Retinal pigment epithelial cell (primary cell): ENCODE data around the gene ATR.
"Not testable (repeated sequence)": the region's sequence is repeated elsewhere in the genome, so short reads cannot be mapped to it uniquely, and the experiment has no call there.

Experiments used
- DNase-seq: peaks from one replicate; pipeline ENCODE4 v3.0.0-alpha.2; 2010; ENCODE audit warnings: low read depth
- H3K4me3 ChIP-seq: 2 replicates; pipeline ENCODE4 v1.5.1; 2011; ENCODE audit warnings: mild to moderate bottlenecking, low read length, control low read depth, moderate library complexity
- TF ChIP-seq, protein P1 (sequence below): conservative IDR thresholded peaks from 2 replicates; pipeline ENCODE4 v1.5.1; 2011; ENCODE audit warnings: low read depth, low read length, control low read depth, inconsistent platforms

Gene ATR

DNA sequence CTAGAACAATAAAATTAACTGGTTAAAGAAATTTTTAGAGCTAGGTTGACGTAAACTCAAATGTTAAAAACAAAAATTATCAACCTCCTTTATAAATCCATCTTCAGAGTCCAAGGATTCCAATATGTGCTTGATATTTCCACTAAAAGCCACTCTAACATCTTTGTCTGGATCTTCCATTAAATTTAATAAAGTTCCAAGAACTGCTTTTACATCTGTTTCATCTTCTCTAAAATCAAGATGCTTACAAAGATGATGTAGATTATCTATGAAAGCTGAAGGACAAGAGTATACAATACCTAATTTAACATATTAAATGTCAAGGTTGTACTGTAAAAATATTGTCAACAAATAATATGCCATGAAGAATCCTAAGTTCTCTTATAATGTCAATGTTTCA, 24.8 kb downstream of the ATR start:
- TF ChIP-seq, protein P1, sequence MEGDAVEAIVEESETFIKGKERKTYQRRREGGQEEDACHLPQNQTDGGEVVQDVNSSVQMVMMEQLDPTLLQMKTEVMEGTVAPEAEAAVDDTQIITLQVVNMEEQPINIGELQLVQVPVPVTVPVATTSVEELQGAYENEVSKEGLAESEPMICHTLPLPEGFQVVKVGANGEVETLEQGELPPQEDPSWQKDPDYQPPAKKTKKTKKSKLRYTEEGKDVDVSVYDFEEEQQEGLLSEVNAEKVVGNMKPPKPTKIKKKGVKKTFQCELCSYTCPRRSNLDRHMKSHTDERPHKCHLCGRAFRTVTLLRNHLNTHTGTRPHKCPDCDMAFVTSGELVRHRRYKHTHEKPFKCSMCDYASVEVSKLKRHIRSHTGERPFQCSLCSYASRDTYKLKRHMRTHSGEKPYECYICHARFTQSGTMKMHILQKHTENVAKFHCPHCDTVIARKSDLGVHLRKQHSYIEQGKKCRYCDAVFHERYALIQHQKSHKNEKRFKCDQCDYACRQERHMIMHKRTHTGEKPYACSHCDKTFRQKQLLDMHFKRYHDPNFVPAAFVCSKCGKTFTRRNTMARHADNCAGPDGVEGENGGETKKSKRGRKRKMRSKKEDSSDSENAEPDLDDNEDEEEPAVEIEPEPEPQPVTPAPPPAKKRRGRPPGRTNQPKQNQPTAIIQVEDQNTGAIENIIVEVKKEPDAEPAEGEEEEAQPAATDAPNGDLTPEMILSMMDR = no peak
- H3K4me3 ChIP-seq = no peak overlapping the region
- no peak for DNase-seq

DNA sequence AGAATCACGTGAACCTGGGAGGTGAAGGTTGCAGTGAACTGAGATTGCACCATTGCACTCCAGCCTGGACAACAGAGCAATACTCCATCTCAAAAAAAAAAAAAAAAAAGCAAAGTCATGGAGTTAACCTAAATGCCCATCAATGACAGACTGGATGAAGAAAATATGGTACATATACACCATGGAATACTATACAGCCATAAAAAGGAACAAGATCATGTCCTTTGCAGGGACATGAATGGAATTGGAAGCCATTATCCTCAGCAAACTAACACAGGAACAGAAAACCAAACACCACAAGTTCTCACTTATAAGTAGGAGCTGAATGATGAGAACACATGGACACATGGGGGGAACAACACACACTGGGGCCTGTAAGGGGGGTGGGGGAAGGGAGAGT, 26.0 kb downstream of the ATR start:
- not testable (repeated sequence) for DNase-seq, H3K4me3 ChIP-seq

DNA sequence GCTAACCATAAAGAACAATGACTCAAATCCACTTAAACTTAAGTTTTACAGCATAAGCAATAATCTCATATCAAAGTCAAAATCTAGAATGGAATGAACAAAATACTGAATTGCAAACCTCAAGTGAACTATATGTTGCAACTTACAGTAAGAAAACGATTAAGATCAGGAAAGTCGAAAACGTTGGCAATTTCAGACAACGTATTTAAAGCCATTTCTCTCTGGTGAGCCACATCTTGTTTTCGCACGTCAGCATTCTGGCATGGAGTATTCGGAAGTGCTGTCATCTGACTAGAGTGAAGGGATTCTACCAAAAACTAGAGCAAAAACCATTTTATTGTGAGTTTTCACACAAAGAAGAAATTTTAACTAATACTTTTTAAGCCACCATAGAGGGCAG, 28.5 kb downstream of the ATR start:
- TF ChIP-seq, protein P1 = no peak
- no peak for DNase-seq
- H3K4me3 ChIP-seq = no peak overlapping the region

DNA sequence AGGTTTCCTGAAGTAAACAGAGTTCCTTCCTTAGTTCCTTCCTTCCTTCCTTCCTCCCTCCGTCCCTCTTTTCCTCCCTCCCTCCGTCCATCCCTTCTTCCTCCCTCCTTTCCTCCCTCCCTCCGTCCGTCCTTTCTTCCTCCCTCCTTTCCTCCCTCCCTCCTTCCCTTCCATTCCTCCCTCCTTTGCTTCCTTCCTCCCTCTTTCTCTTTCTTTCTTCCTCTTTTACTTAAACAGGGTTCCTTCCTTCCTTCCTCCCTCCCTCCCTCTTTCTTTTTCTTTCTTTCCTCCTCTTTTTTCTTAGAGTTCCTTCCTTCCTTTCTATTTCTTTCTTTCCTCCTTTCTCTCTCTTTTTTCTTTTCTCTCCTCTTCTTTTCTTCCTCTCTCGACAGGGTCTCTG, 35.2 kb downstream of the ATR start:
- TF ChIP-seq, protein P1 = no peak
- no peak overlapping the region for H3K4me3 ChIP-seq
- no peak for DNase-seq

DNA sequence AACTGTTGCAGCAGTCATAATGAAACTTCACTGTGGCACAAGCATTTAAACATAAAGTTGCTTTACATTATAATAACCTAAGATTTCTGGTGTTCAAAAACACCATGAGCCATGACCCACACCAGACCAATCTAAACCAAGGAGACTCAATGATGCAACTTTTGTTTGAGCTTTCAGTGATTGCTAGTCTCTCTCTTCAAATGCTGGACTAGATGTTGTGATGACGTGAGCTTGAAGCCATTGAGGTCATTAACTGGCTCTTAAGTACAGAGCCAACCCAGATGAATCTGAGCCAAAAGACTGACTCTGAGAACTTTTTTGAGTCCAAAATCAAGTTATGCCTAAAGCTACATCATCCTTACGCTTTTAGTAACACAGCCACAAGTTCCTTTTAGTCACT, 36.5 kb downstream of the ATR start:
- DNase-seq = no peak
- TF ChIP-seq, protein P1 = no peak
- no peak overlapping the region for H3K4me3 ChIP-seq

DNA sequence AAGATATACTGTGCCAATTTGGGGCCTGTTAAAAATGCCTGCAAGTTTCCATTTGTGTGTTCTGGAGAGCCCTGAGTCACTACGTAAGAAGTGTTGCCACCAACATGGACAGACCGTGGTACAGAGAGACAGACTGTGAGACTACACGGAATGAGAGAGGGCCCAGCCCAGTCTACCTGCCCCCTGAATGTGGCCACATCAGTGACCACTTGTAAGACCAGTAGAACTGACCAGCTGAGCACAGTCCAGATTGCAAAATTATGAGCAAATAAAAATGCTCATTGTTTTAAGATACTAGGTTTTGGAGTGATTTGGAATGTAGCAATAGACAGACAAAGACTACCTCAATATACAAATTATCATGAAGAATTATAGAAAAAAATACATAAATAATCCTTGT, 42.0 kb downstream of the ATR start:
- DNase-seq = no peak
- H3K4me3 ChIP-seq = no peak overlapping the region
- TF ChIP-seq, protein P1 = no peak

DNA sequence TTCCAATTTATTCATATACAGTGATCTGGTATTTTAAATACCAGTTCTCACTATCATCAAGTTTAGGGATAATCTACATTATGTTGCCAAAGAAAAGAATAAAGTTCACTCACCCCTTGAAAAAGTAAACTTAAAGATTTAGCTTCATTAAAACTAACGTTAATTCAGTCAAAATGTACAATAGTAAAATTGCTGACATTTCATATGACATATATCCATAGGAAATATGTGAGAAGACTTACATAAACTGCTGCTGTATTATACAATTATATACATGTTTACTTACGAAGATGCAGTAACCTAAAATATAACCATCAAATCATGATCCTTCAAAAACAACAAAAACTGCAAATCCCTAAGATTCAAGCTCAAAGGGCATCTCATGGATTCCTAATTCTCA, 44.0 kb downstream of the ATR start:
- no peak overlapping the region for H3K4me3 ChIP-seq
- DNase-seq = no peak
- TF ChIP-seq, protein P1 = no peak

DNA sequence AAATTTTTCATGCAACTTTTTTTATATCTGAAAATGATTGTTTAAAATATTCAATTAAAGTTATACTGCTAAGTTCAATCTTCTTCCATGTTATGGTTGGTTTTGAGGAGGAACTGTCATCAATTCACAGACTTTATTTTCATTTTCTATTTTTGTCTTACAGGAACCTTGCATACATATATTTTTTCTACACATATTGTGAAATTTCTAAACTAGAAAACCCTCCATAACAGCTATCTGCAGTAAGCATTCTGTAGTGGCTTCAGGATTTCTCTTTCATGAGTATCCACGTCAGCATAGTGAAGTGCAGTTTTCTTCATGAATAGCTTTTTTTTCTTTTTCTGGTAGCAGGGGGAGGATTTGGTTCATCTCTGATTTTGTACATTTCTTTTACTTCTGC, 48.2 kb downstream of the ATR start:
- H3K4me3 ChIP-seq = no peak overlapping the region
- DNase-seq = no peak
- TF ChIP-seq, protein P1 = no peak
